Stimulated activated effector memory CD8-positive, alpha-beta T cell treated with anti-CD3 and anti-CD28 coated beads, Interleukin-12 subunit alpha, Interleukin-12 subunit beta, amount 100 ng/mL, for 72 hours (primary cell): Measurements from ENCODE around the gene TSSK1B.
"Not testable (repeated sequence)": the region's sequence is repeated elsewhere in the genome, so short reads cannot be mapped to it uniquely, and the experiment has no call there.

Experiments
- ATAC-seq: fragments of 150-1000 bp; cut with Tn5 transposase; 2 replicates; pipeline ENCODE4 v1.10.0; 2021
- DNase-seq, 2 donors: peaks; one replicate each; pipeline ENCODE4 v3.0.0; 2021 to 2022; ENCODE audit warnings: low spot score in 2 of 2
- H3K27ac Mint-ChIP-seq: one replicate; pipeline ENCODE4 v1.8.0; 2022; ENCODE audit warnings: mild to moderate bottlenecking, mixed read lengths
- H3K36me3 Mint-ChIP-seq: one replicate; pipeline ENCODE4 v1.8.0; 2022; ENCODE audit warnings: mild to moderate bottlenecking, mixed read lengths
- H3K4me1 Mint-ChIP-seq: one replicate; pipeline ENCODE4 v1.8.0; 2022; ENCODE audit warnings: mixed read lengths
- H3K4me3 Mint-ChIP-seq: one replicate; pipeline ENCODE4 v1.8.0; 2022; ENCODE audit warnings: mild to moderate bottlenecking, mixed read lengths
- H3K9me3 Mint-ChIP-seq: one replicate; pipeline ENCODE4 v1.8.0; 2022; ENCODE audit warnings: mixed read lengths

Gene TSSK1B

DNA sequence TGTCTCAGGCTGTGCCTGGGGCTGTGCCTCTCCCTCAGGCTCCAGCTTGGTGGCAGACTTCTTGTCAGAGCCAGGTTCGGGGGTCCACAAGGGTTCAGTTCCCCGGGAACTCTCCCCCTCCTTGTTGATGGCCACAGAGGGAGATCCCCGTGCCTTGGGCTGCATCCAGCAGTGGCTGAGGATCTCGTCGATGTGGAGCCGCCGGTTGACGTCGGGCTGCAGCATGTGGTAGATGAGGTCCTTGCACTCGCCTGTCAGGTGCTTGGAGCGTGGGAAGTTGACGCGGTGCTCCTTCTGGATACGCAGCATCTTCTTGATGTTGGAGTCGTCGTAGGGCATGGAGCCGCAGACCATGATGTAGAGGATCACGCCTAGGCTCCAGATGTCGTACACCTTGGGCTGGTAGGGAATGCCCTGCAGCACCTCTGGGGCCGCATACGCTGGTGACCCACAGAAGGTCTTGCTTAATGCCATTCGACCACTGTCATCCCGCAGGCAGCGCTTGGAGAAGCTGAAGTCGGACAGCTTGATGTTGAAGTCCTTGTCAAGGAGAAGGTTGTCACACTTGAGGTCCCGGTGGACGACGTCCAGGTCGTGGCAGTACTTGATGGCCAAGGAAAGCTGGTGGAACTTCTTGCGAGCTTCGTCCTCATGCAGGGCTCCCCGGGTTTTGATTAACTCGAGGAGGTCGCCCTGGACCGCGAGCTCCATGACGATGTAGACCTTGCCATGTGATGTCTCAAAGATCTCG lies 752 bp downstream of the TSSK1B start:
- no peak for ATAC-seq
- H3K27ac Mint-ChIP-seq, result no peak overlapping the region
- H3K4me3 Mint-ChIP-seq, result no peak overlapping the region
- no peaks in the 10 kb centered on the region for H3K9me3 Mint-ChIP-seq
- no peak for DNase-seq
- H3K4me1 Mint-ChIP-seq, result no peaks in the 10 kb centered on the region
- H3K36me3 Mint-ChIP-seq, result no peaks in the 10 kb centered on the region

DNA sequence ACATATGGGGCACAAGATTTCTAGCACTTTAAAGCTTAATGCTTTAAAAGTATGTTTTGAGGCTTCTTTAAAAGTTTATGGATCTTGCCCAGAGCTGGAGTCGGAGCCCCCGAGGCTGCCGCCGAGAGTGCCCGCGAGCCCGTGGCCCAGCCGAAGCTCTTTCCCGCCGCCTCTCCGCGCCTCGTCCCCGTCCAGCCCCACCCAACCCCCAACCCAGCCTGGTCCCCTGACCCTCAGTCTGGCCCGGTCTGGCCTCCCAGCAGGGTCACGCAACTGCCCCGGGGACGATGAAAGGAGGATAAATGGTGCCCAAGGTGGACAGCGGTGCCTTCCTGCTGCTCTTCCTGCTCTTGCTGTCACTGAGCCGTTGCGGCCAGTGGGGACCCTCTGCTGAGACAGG lies 1.7 kb downstream of the TSSK1B start:
- no peak overlapping the region for H3K4me3 Mint-ChIP-seq
- H3K36me3 Mint-ChIP-seq, result no peaks in the 10 kb centered on the region
- no peaks in the 10 kb centered on the region for H3K4me1 Mint-ChIP-seq

DNA sequence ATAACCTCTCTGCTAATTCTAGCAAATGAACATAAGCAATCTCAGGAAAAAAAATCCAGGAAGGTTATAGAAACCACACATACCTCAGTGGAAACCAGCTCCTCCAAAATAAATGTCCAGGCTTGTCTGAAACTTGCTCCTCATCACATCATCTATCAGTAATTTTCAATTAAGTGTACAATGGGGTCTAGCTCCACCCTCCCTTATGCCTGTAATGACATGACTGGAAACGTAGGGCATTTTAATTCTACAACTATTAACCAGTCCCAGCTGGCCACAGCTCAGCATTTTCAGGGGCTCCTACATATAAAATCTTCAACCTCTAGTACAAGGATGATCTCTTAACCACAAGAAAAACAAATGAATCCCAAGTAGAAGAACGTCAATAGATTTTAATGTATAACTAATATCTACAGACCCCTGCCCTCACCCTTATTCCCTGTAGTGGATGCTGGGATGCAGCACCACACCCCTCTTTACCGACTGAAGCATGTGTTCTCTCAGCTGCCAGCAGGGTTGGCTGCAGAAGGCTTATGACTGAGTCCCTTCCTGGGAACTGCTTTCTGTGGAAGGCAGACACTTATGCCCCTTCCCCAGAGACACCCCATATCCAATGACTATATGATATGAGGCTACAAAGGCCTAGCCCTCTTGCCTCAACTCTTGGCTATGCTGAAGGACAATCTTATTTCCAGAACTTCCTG lies 6.8 kb downstream of the TSSK1B start:
- no peak overlapping the region for H3K4me3 Mint-ChIP-seq
- H3K36me3 Mint-ChIP-seq, result no peaks in the 10 kb centered on the region
- no peak for DNase-seq
- no peaks in the 10 kb centered on the region for H3K4me1 Mint-ChIP-seq
- no peak overlapping the region for H3K27ac Mint-ChIP-seq
- no peaks in the 10 kb centered on the region for H3K9me3 Mint-ChIP-seq
- no peak for ATAC-seq

More for the DNA sequence above, 1.7 kb downstream of the TSSK1B start:
- no peak for DNase-seq
- Mint-ChIP-seq H3K27ac (no peak overlapping the region), H3K9me3 (no peaks in the 10 kb centered on the region)
- ATAC-seq, result no peak

DNA sequence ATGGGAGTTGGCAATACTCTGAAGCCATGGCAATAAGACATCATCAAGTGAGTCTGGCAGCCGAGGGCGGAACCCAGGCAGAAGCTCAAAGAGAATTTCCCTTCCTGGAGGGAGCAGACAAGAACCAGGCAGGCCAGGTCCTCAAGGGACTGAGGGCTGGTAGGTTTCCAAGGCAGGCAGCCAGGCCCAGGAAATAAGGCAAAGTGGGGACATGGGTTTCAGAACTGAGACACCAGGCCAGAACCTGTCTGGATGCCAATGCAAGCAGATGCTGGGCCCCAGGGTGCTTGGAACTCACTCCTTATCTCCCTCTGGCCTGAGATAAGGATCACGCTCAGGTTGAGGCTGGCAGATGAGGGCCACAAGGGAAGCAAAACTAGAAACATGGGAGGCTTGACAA lies 8.9 kb downstream of the TSSK1B start:
- H3K9me3 Mint-ChIP-seq, result no peaks in the 10 kb centered on the region
- H3K4me3 Mint-ChIP-seq, result no peak overlapping the region
- DNase-seq, result no peak
- no peaks in the 10 kb centered on the region for H3K4me1 Mint-ChIP-seq
- H3K27ac Mint-ChIP-seq, result no peak overlapping the region
- no peaks in the 10 kb centered on the region for H3K36me3 Mint-ChIP-seq
- ATAC-seq, result no peak

DNA sequence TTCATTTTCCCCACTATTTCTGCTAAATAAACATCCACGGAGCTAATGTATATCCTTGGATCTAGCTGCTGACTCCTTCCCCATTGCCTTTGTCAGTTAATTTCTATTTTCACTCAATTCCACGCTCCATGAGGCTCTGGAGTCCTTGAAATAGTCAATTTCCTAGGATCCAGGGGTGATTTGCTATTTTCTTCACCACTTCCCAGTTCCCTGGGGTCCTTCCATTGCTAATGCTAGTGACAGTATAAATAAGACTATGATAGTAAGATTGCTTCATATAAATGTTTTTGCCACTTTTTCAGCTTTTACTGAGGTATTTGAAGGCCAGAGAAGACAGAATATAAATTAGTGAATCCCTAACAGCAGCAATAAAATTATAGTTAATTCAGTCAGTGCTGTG lies 13.1 kb downstream of the TSSK1B start:
- ATAC-seq, result no peak
- H3K27ac Mint-ChIP-seq, result no peak overlapping the region

DNA sequence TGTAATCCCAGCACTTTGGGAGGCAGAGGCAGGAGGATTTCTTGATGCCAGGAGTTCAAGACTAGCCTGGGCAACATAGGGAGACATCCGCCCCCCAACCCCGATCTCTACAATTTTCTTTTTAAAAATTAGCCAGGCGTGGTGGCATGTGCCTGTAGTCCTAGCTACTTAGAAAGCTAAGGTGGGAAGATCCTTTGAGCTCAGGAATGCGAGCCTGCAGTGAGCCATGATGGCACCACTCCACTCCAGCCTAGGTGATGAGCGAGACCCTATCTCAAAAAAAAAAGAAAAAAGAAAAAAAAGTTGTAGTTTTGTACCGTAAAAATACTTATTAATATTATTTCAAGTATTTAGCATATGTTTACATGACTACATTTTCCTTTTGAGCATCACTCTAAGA lies 29.3 kb downstream of the TSSK1B start:
- DNase-seq (no peak), ATAC-seq (no peak)
- H3K9me3 Mint-ChIP-seq, result no peaks in the 10 kb centered on the region
- no peak overlapping the region for H3K4me3 Mint-ChIP-seq
- H3K27ac Mint-ChIP-seq, result no peak overlapping the region
- no peaks in the 10 kb centered on the region for H3K4me1 Mint-ChIP-seq
- no peaks in the 10 kb centered on the region for H3K36me3 Mint-ChIP-seq

More for the DNA sequence above, 13.1 kb downstream of the TSSK1B start:
- no peaks in the 10 kb centered on the region for H3K4me1 Mint-ChIP-seq
- no peak for DNase-seq
- H3K4me3 Mint-ChIP-seq, result no peak overlapping the region
- H3K9me3 Mint-ChIP-seq, result no peaks in the 10 kb centered on the region
- no peaks in the 10 kb centered on the region for H3K36me3 Mint-ChIP-seq

DNA sequence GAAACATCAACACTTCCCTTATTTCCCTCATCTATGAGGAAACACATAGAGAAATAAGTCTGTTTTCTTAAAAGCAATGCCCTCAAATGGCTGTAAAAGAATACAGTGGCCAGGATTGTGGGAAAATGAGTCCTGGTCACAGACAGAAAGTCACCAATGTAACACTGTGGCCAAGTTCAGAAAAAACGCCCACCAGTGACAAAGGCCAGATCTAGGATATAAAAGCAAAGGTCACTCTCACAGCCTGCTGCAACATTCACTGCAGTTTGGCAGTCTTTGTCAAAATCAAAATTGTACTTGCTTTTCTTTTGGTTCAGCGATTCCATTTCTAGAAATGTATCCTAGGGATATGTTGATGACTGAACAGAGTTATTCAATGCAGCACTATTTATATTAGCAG lies 30.5 kb downstream of the TSSK1B start:
- Mint-ChIP-seq H3K4me3 (no peak overlapping the region), H3K4me1 (no peaks in the 10 kb centered on the region), H3K9me3 (no peaks in the 10 kb centered on the region), H3K36me3 (no peaks in the 10 kb centered on the region), H3K27ac (no peak overlapping the region)
- DNase-seq, result no peak
- no peak for ATAC-seq

DNA sequence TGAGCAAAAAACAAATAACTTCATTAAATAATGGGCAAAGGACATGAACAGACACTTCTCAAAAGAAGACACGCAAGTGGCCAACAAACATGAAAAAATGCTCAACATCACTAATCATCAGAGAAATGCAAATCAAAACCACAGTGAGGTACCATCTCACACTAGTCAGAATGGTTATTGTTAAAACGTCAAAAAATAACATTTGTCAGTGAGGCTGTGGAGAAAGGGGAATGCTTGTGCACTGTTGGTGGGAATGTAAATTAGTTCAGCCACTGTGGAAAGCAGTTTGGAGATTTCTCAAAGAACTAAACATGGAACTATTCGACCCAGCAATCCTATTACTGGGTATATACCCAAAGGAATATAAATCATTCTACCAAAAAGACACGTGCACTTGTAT lies 36.8 kb downstream of the TSSK1B start:
- not testable (repeated sequence) for H3K36me3 Mint-ChIP-seq, ATAC-seq, DNase-seq, H3K4me1 Mint-ChIP-seq, H3K9me3 Mint-ChIP-seq, H3K4me3 Mint-ChIP-seq, H3K27ac Mint-ChIP-seq

DNA sequence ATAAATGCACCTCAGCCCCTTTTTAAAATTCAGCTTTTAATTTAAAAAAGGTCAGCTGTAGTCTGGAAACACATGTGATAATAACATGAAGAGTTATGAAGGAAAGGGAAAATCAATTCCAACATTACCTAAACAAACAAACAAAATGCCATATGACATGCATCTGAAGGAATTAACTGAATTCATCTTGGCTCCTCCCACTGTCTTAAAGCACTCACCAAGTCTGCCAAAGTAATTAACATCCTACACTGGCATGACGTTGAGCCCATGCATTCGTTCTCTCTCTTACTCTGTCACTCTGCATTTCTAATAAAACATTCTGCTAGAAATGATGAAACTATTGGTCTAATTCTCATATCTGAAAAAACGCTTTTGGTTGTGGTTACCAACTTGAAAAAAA lies 37.7 kb downstream of the TSSK1B start:
- Mint-ChIP-seq H3K4me3 (no peak overlapping the region), H3K9me3 (no peaks in the 10 kb centered on the region), H3K4me1 (no peaks in the 10 kb centered on the region), H3K27ac (no peak overlapping the region), H3K36me3 (no peaks in the 10 kb centered on the region)
- ATAC-seq (no peak), DNase-seq (no peak)

DNA sequence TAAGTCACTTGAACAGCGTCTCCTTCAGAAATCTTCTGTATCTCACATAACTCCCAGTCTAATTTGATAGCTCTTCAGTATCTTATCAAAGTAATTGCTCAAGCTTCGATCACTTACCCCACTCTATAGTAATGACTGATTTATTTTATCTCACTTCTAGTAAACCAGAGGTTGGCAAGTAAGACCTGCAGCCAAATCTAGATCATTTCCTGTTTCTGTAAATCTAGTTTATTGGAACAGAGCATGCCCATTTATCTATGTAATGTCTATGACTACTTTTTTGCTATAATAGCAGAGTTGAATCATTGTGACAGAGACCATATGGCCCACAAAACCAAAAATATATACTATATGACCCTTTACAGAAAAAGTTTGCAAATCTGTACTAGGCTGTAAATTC lies 40.1 kb downstream of the TSSK1B start:
- H3K4me1 Mint-ChIP-seq, result no peaks in the 10 kb centered on the region
- no peaks in the 10 kb centered on the region for H3K9me3 Mint-ChIP-seq
- no peaks in the 10 kb centered on the region for H3K36me3 Mint-ChIP-seq
- ATAC-seq, result peak; percentile 51
- H3K27ac Mint-ChIP-seq, result no peak overlapping the region
- no peak for DNase-seq
- H3K4me3 Mint-ChIP-seq, result no peak overlapping the region

DNA sequence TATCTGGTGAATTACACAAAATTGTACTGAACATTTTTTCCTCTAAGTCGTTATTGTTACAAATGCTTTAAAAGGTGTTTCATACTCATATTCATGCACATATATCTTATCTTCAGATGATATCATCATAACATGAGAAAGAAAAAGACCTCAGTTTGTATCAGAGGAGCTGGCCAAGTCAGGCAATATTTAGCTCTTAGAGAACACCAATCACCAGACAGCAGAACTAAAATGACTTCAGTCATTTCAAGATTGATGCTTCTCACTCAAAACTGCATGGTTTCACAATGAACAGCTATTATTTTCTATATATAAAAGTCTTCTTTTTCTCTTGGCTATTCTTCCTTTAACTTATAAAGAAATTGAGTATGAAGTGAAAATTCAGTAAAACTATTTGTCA lies 44.6 kb downstream of the TSSK1B start:
- peak; percentile 74 for ATAC-seq
- Mint-ChIP-seq H3K27ac (no peak overlapping the region), H3K4me1 (no peaks in the 10 kb centered on the region), H3K4me3 (no peak overlapping the region), H3K36me3 (no peaks in the 10 kb centered on the region), H3K9me3 (no peaks in the 10 kb centered on the region)
- no peak for DNase-seq

DNA sequence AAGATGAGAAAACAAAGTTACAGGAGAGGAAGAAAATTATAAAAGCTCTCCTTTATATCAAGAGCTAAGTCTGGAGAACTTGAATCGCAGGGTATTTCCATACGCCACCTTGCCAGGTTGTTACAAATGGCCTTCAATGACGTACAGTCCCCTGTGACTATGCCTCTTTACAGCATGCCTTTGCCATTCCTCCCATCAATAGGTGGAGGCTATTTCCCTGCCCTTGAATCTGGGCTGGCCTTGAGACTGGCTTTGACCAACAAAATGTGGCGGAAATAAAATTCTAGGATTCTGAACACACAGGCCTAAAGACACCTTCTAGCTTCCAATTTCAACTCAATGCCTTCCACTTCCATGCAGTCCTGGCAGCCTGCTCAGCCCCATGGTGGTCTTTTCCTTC lies 45.7 kb downstream of the TSSK1B start:
- no peak overlapping the region for H3K27ac Mint-ChIP-seq

DNA sequence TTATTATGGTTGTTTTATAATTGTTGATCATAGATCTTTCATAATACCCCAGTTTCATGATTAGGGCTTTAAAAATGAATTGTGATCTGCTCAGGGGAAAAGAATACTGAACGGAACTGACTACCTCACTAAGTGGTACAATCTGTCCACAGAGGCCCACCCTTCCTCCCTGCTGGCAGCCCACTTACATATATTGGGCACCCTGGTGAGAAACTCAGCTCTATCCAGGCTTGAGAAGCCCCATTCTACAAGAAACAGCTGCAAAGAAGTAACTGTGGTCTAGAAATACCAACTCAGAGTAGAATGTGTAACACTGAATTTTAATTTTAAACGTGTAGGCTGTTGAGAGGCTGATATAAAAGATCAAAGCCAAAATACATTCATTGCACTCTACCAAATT lies 46.9 kb downstream of the TSSK1B start:
- no peaks in the 10 kb centered on the region for H3K4me1 Mint-ChIP-seq
- no peaks in the 10 kb centered on the region for H3K36me3 Mint-ChIP-seq
- DNase-seq, result no peak
- no peak for ATAC-seq
- H3K4me3 Mint-ChIP-seq, result no peak overlapping the region
- no peaks in the 10 kb centered on the region for H3K9me3 Mint-ChIP-seq
- H3K27ac Mint-ChIP-seq, result no peak overlapping the region

More for the DNA sequence above, 45.7 kb downstream of the TSSK1B start:
- Mint-ChIP-seq H3K4me3 (no peak overlapping the region), H3K36me3 (no peaks in the 10 kb centered on the region), H3K9me3 (no peaks in the 10 kb centered on the region), H3K4me1 (no peaks in the 10 kb centered on the region)
- no peak for ATAC-seq
- no peak for DNase-seq

DNA sequence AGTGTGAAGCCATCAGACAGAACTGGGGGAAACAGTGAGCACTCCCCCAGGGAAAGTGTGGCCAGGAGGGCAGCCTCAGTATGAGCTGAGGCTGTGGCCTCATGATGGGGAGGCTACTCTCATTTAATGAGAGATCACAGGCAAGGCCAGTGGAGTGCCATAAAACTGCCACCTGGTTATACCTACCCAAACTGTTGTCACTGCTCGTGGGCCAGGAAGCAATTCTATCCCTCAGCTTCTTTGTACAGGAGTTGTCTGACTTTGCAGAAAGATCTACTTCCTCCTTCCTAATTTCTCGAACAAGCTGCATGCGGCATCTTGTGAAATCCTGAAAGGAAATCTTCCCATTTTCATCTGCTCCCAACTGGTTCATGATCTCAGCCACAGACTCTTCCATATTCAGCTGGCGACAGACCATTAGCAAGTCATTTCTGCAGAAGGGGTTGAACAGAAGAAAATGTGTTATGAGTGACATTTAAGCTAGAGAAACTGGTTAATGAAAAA lies 50.0 kb downstream of the TSSK1B start:
- Mint-ChIP-seq H3K4me1 (peaks cover 13% of the 10 kb centered on the region), H3K36me3 (no peaks in the 10 kb centered on the region), H3K4me3 (no peak overlapping the region), H3K9me3 (no peaks in the 10 kb centered on the region), H3K27ac (no peak overlapping the region)
- no peak for DNase-seq
- ATAC-seq, result no peak

DNA sequence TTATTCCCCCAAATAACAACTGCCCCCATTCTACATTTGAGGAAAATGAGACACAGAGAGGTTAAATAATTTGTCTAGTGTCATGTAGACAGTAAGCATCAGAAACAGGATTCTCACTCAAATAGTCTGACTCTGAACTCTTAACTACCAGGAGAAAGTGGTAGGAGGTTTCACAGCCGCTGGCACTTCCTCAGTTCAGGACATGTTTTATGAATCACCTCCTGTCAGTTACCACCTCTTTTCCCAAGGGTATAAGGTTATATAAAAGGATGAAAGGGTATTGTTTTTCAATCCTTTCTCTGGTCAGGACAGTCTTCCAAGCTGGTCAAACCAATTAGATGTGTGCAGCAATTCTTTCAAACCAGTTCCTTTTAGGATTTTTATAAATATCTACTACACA lies 52.1 kb downstream of the TSSK1B start:
- no peak for ATAC-seq

More for the DNA sequence above, 52.1 kb downstream of the TSSK1B start:
- no peak overlapping the region for H3K27ac Mint-ChIP-seq
- no peak for DNase-seq
- no peaks in the 10 kb centered on the region for H3K9me3 Mint-ChIP-seq
- no peaks in the 10 kb centered on the region for H3K36me3 Mint-ChIP-seq
- H3K4me3 Mint-ChIP-seq, result no peak overlapping the region
- peaks cover 22% of the 10 kb centered on the region for H3K4me1 Mint-ChIP-seq
